H1 (cell line): ENCODE results near the gene SPAG8.

ENCODE experiments used
- HDAC2 ChIP-seq, 2 experiments: fragments of 300-600 bp in 1 of 2; sonication (generic) in 1 of 2; IDR thresholded peaks; 2 replicates each; pipeline ENCODE4 v1.6.1; 2011 to 2012; ENCODE audit warnings: low read depth in 2 of 2, low read length in 2 of 2, mild to moderate bottlenecking in 2 of 2, moderate library complexity in 2 of 2, borderline replicate concordance in 1 of 2, inconsistent platforms in 1 of 2
- POLR2A ChIP-seq, 2 experiments: IDR thresholded peaks; 1 replicate in 1 of 2; 2 replicates in 1 of 2; pipeline ENCODE4 v1.6.1; 2011; ENCODE audit warnings: low read depth in 2 of 2, low read length in 2 of 2, mild to moderate bottlenecking in 2 of 2; ENCODE audit errors: control extremely low read depth in 1 of 2

GRCh38 chr9:35856882-35857281 lies 44.8 kb upstream of the SPAG8 start:
- TF ChIP-seq POLR2A (IDR thresholded peaks at IDR 0.05; ENCODE audit: control extremely low read depth in 1 of 2, low read depth in 2 of 2, low read length in 2 of 2) (no peak), HDAC2 (IDR thresholded peaks at IDR 0.05; ENCODE audit: borderline replicate concordance in 1 of 2, low read depth in 2 of 2, low read length in 2 of 2) (no peak)
